Mucosa of gallbladder (tissue), 1 donor: ENCODE data around the gene WWC1. TPM values are rescaled to one million over a fixed set of nuclear protein-coding genes. Genes with fewer than 3 reads are reported as not detected.
"Not testable (repeated sequence)": the region's sequence is repeated elsewhere in the genome, so short reads cannot be mapped to it uniquely, and the experiment has no call there.

Experiments
- DNase-seq: peaks from one replicate; pipeline ENCODE4 v3.0.0-alpha.2; 2020; ENCODE audit warnings: low spot score
- total RNA-seq: library from RNA; stranded (reverse); gene quantifications from one replicate; pipeline ENCODE4 v1.2.1, GENCODE V29; 2021
- donor health status: DM: no; HTN: no; CAD: no.

Gene WWC1
- total RNA-seq, 1 donor from 2014 or later: 58.4 TPM

- DNase-seq: no peak
Measured at GRCh38 chr5:168286386-168286785, 5.1 kb upstream of the WWC1 start.

- DNase-seq: not testable (repeated sequence)
Measured at GRCh38 chr5:168286863-168287262, 4.6 kb upstream of the WWC1 start.

- no peak for DNase-seq
Measured at GRCh38 chr5:168287362-168287761, 4.1 kb upstream of the WWC1 start.

GRCh38 chr5:168288349-168289245 is 2.8 kb upstream of the WWC1 start:
- peak; percentile 89 for DNase-seq

- DNase-seq: no peak
Measured at GRCh38 chr5:168290902-168291341, 523 bp upstream of the WWC1 start.

GRCh38 chr5:168291964-168292785 is 730 bp downstream of the WWC1 start:
- no peak for DNase-seq

- DNase-seq: no peak
Measured at GRCh38 chr5:168292786-168293696, 1.6 kb downstream of the WWC1 start.

- peak; percentile 66 for DNase-seq
Measured at GRCh38 chr5:168295574-168296201, 4.2 kb downstream of the WWC1 start.

GRCh38 chr5:168296682-168297081 is 5.2 kb downstream of the WWC1 start:
- DNase-seq: no peak

- DNase-seq: no peak
Measured at GRCh38 chr5:168298949-168299348, 7.5 kb downstream of the WWC1 start.

GRCh38 chr5:168299372-168299771 is 7.9 kb downstream of the WWC1 start:
- DNase-seq: no peak

GRCh38 chr5:168300326-168301182 is 9.1 kb downstream of the WWC1 start:
- no peak for DNase-seq

GRCh38 chr5:168301593-168302390 is 10.3 kb downstream of the WWC1 start:
- peak; percentile 74 for DNase-seq

GRCh38 chr5:168302785-168303184 is 11.3 kb downstream of the WWC1 start:
- no peak for DNase-seq

GRCh38 chr5:168303393-168304025 is 12.1 kb downstream of the WWC1 start:
- no peak for DNase-seq

- DNase-seq: no peak
Measured at GRCh38 chr5:168304349-168304748, 12.9 kb downstream of the WWC1 start.

- no peak for DNase-seq
Measured at GRCh38 chr5:168305281-168305680, 13.8 kb downstream of the WWC1 start.

GRCh38 chr5:168307022-168307421 is 15.6 kb downstream of the WWC1 start:
- no peak for DNase-seq
